Measurements from ENCODE around the gene TSPAN17. TPM values are rescaled to one million over a fixed set of nuclear protein-coding genes. Genes with fewer than 3 reads are reported as not detected.
A peak's percentile ranks its signal among the peaks of the same experiment; 100 is the strongest.

Gene TSPAN17
- total and polyA plus RNA-seq, 2 donors (not counting 1 experiment from before 2014, with no cell fraction given) = 34.8 to 35.2 TPM

GRCh38 chr5:176644878-176645670 lies 2.2 kb upstream of the TSPAN17 start:
- no peak overlapping the region for H3K9ac ChIP-seq (ENCODE audit: insufficient read depth, low read length)
- H3K4me3 ChIP-seq (replicated peaks in 1 of 4; ENCODE audit: control extremely low read depth in 1 of 4, insufficient read depth in 1 of 4, low read depth in 3 of 4, low read length in 4 of 4) = no peak overlapping the region
- no peak for DNase-seq (ENCODE audit: low read depth in 2 of 2)
- no peaks in the 10 kb centered on the region for H4K20me1 ChIP-seq (ENCODE audit: control insufficient read depth, extremely low read depth, insufficient read depth, low read length)
- no peaks in the 10 kb centered on the region for H3K36me3 ChIP-seq (ENCODE audit: control insufficient read depth, insufficient read depth, low read length)
- H3K4me1 ChIP-seq (ENCODE audit: control insufficient read depth, extremely low read depth, insufficient read depth, low read length) = peaks cover 11% of the 10 kb centered on the region
- no peak overlapping the region for H3K4me2 ChIP-seq (ENCODE audit: extremely low read depth, insufficient read depth, low read length)
- H3K79me2 ChIP-seq (ENCODE audit: control insufficient read depth, insufficient read depth, low read length) = peaks cover 12% of the 10 kb centered on the region
- no peaks in the 10 kb centered on the region for H3K9me3 ChIP-seq (ENCODE audit: control insufficient read depth, insufficient read depth, low read depth, low read length)
- no peak overlapping the region for H3K27ac ChIP-seq (ENCODE audit: insufficient read depth, low read length)
- H3K27me3 ChIP-seq (ENCODE audit: control insufficient read depth, insufficient read depth, low read length) = no peaks in the 10 kb centered on the region
- H2AFZ ChIP-seq (ENCODE audit: low read length) = no peak overlapping the region
- no peak for TF ChIP-seq CTCF (conservative IDR thresholded peaks at IDR 0.05 in 1 of 2, IDR thresholded peaks at IDR 0.05 in 1 of 2; ENCODE audit: low read depth in 1 of 2, low read length in 2 of 2)
- TF ChIP-seq EZH2 (IDR thresholded peaks at IDR 0.05; ENCODE audit: low read length, missing control alignments) = no peak

- no peak overlapping the region for H3K4me3 ChIP-seq (replicated peaks in 1 of 4; ENCODE audit: control extremely low read depth in 1 of 4, insufficient read depth in 1 of 4, low read depth in 3 of 4, low read length in 4 of 4)
Measured at GRCh38 chr5:176646049-176646706, 1.1 kb upstream of the TSPAN17 start.

More at GRCh38 chr5:176646049-176646706, 1.1 kb upstream of the TSPAN17 start:
- no peak for DNase-seq (ENCODE audit: low read depth in 2 of 2)
- Histone ChIP-seq H3K9ac (ENCODE audit: insufficient read depth, low read length) (no peak overlapping the region), H2AFZ (ENCODE audit: low read length) (peak overlapping the region; percentile 96), H3K27me3 (ENCODE audit: control insufficient read depth, insufficient read depth, low read length) (no peaks in the 10 kb centered on the region), H3K79me2 (ENCODE audit: control insufficient read depth, insufficient read depth, low read length) (peaks cover 12% of the 10 kb centered on the region), H3K9me3 (ENCODE audit: control insufficient read depth, insufficient read depth, low read depth, low read length) (no peaks in the 10 kb centered on the region), H3K4me1 (ENCODE audit: control insufficient read depth, extremely low read depth, insufficient read depth, low read length) (peaks cover 11% of the 10 kb centered on the region), H4K20me1 (ENCODE audit: control insufficient read depth, extremely low read depth, insufficient read depth, low read length) (no peaks in the 10 kb centered on the region), H3K4me2 (ENCODE audit: extremely low read depth, insufficient read depth, low read length) (no peak overlapping the region), H3K27ac (ENCODE audit: insufficient read depth, low read length) (peak overlapping the region; percentile 22), H3K36me3 (ENCODE audit: control insufficient read depth, insufficient read depth, low read length) (no peaks in the 10 kb centered on the region)
- no peak for TF ChIP-seq EZH2 (IDR thresholded peaks at IDR 0.05; ENCODE audit: low read length, missing control alignments)
- TF ChIP-seq CTCF (conservative IDR thresholded peaks at IDR 0.05 in 1 of 2, IDR thresholded peaks at IDR 0.05 in 1 of 2; ENCODE audit: low read depth in 1 of 2, low read length in 2 of 2) = no peak

Data from fibroblast of lung (primary cell).